Sigmoid colon (tissue), 4 donors: Measurements from ENCODE around the gene PRKAA2.

Experiments
- EP300 ChIP-seq, 4 donors: sonication (generic); formaldehyde crosslinking; IDR thresholded peaks; one replicate each; pipeline ENCODE4 v1.6.1; 2017; ENCODE audit warnings: antibody characterized with exemption in 4 of 4
- POLR2A ChIP-seq, 2 donors: fragments of 450-650 bp; IDR thresholded peaks; one replicate each; pipeline ENCODE4 v1.6.1; 2016; ENCODE audit warnings: antibody characterized with exemption in 2 of 2, mild to moderate bottlenecking in 2 of 2, moderate library complexity in 2 of 2

- no peak for TF ChIP-seq EP300 (IDR thresholded peaks at IDR 0.05)
- TF ChIP-seq POLR2A (IDR thresholded peaks at IDR 0.05), result no peak
Observed at GRCh38 chr1:56660293-56660692, 15.2 kb downstream of the PRKAA2 start.
